Parathyroid adenoma (tissue), 2 donors: ENCODE results near the gene SUSD4.

Experiments
- H2AFZ ChIP-seq: fragments of 300-600 bp; sonication (generic); one replicate; pipeline ENCODE4 v1.7.0; 2017; ENCODE audit warnings: antibody characterized with exemption, mild to moderate bottlenecking
- H3K27ac ChIP-seq: fragments of 300-600 bp; sonication (generic); one replicate; pipeline ENCODE4 v1.7.0; 2017
- H3K27me3 ChIP-seq: fragments of 300-600 bp; sonication (generic); one replicate; pipeline ENCODE4 v1.7.0; 2017; ENCODE audit warnings: low read length; ENCODE audit not compliant: control insufficient read depth, insufficient read depth
- H3K36me3 ChIP-seq: fragments of 300-600 bp; sonication (generic); one replicate; pipeline ENCODE4 v1.7.0; 2017; ENCODE audit warnings: low read length; ENCODE audit not compliant: control insufficient read depth, insufficient read depth
- H3K4me1 ChIP-seq: fragments of 300-600 bp; sonication (generic); one replicate; pipeline ENCODE4 v1.7.0; 2017; ENCODE audit warnings: control low read depth
- H3K4me2 ChIP-seq: fragments of 300-600 bp; sonication (generic); one replicate; pipeline ENCODE4 v1.7.0; 2017; ENCODE audit warnings: low read length
- H3K4me3 ChIP-seq: fragments of 300-600 bp; sonication (generic); one replicate; pipeline ENCODE4 v1.7.0; 2017; ENCODE audit warnings: low read depth, low read length
- H3K79me2 ChIP-seq: fragments of 300-600 bp; sonication (generic); one replicate; pipeline ENCODE4 v1.7.0; 2017; ENCODE audit warnings: control low read depth
- H3K9ac ChIP-seq: fragments of 300-600 bp; sonication (generic); one replicate; pipeline ENCODE4 v1.7.0; 2017; ENCODE audit warnings: mild to moderate bottlenecking
- H3K9me3 ChIP-seq: fragments of 300-600 bp; sonication (generic); one replicate; pipeline ENCODE4 v1.7.0; 2017; ENCODE audit warnings: low read length; ENCODE audit not compliant: control insufficient read depth
- TF ChIP-seq, protein P1 (sequence below): fragments of 300-600 bp; sonication (generic); IDR thresholded peaks from one replicate; pipeline ENCODE4 v1.7.0; 2017; ENCODE audit warnings: antibody characterized with exemption, mild to moderate bottlenecking
- donor health status: primary hyperparathyroidism.

SUSD4 gene

DNA sequence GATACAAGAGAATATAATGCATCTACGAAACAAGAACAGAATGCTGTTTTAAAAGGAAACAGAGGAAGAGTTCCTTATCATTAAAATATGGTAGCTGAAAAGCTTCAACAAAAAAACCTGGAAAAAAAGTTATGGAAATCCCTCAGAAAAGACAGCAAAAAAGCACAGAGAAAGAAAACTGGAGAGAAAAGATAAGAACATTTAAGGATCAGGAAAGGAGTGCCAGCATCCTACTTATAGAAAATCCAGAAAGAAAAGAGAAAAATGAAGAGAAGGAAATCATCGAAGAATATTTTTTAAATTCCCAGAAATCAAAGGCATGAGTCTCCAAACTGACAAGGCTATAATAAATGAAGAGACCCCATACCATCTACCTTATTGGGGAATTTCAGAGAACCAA lies 29.8 kb downstream of the SUSD4 start:
- Histone ChIP-seq H2AFZ (no peak overlapping the region), H3K27ac (no peak overlapping the region), H3K27me3 (no peaks in the 10 kb centered on the region), H3K36me3 (no peaks in the 10 kb centered on the region), H3K9ac (no peak overlapping the region), H3K4me2 (no peak overlapping the region), H3K79me2 (no peaks in the 10 kb centered on the region), H3K9me3 (no peaks in the 10 kb centered on the region), H3K4me1 (peaks cover 15% of the 10 kb centered on the region), H3K4me3 (no peak overlapping the region)
- TF ChIP-seq, protein P1, sequence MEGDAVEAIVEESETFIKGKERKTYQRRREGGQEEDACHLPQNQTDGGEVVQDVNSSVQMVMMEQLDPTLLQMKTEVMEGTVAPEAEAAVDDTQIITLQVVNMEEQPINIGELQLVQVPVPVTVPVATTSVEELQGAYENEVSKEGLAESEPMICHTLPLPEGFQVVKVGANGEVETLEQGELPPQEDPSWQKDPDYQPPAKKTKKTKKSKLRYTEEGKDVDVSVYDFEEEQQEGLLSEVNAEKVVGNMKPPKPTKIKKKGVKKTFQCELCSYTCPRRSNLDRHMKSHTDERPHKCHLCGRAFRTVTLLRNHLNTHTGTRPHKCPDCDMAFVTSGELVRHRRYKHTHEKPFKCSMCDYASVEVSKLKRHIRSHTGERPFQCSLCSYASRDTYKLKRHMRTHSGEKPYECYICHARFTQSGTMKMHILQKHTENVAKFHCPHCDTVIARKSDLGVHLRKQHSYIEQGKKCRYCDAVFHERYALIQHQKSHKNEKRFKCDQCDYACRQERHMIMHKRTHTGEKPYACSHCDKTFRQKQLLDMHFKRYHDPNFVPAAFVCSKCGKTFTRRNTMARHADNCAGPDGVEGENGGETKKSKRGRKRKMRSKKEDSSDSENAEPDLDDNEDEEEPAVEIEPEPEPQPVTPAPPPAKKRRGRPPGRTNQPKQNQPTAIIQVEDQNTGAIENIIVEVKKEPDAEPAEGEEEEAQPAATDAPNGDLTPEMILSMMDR, result no peak

DNA sequence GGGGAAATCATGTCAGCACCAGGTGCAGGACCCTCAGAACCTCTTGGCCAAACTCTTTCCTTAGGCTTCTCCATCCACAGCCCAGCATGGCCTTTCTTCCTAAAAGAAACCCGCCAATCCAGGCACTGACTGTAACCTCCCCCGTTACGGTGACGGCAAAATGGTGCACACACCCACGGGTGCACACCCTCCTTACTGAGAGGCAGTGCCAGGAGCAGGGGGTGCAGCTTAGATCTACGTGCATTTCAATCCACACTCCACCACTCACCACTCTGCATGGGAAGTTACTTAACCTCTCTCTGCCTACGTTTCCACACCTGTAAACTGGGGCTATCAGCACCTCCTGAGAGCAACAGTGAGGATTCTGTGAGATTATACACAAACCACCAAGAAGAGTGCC lies 31.0 kb downstream of the SUSD4 start:
- Histone ChIP-seq H3K79me2 (no peaks in the 10 kb centered on the region), H3K4me3 (no peak overlapping the region), H2AFZ (no peak overlapping the region), H3K4me1 (peaks cover 20% of the 10 kb centered on the region), H3K4me2 (no peak overlapping the region), H3K36me3 (no peaks in the 10 kb centered on the region), H3K9ac (no peak overlapping the region), H3K27me3 (no peaks in the 10 kb centered on the region), H3K9me3 (no peaks in the 10 kb centered on the region), H3K27ac (no peak overlapping the region)
- TF ChIP-seq, protein P1, result no peak

DNA sequence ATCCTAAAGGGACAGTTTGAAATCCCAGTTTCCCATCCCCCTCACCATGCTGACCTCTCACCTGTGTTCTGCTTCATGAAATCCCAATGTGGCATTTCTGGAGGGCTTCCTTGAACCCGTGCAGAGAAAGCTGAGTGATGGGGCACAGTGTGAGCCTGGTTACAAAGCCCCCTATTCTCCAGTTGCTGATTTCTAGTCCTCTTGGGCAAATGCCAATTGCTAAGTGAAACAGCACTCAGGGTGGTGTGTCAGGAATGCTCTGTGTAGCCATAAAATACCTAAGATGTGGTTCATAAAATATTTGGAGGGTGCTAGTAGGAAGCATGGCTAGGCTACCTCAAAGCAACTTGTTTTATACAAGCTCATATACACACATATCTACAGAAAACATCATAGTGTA lies 32.0 kb downstream of the SUSD4 start:
- Histone ChIP-seq H3K4me2 (no peak overlapping the region), H3K9ac (no peak overlapping the region), H2AFZ (peak overlapping the region; percentile 56), H3K27ac (peak overlapping the region; percentile 81), H3K4me3 (no peak overlapping the region), H3K9me3 (no peaks in the 10 kb centered on the region), H3K79me2 (no peaks in the 10 kb centered on the region), H3K36me3 (no peaks in the 10 kb centered on the region), H3K4me1 (peaks cover 20% of the 10 kb centered on the region), H3K27me3 (no peaks in the 10 kb centered on the region)
- TF ChIP-seq, protein P1, result no peak

DNA sequence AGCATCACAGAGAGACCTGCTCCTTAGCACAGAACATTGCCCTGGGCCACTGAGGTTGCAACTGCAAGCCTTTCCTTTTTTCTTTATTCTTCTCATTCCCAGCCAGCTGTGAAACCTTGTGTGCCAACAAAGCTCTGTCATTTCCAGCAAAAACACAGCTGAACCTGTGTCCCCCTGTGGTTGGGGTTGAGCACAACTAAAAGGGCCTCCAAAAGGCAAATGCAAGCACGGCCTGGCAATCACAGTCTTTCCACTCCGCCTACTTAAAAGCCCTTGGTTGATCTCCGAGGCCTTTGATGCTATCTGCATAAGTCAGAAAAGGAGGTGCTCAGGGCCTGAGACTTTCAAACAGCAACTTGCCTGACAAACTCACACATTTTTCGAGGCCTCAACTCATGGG lies 32.7 kb downstream of the SUSD4 start:
- H3K4me3 ChIP-seq, result no peak overlapping the region
- H3K4me2 ChIP-seq, result no peak overlapping the region
- TF ChIP-seq, protein P1, result no peak
- H3K36me3 ChIP-seq, result no peaks in the 10 kb centered on the region
- no peaks in the 10 kb centered on the region for H3K27me3 ChIP-seq
- H3K79me2 ChIP-seq, result no peaks in the 10 kb centered on the region
- peaks cover 20% of the 10 kb centered on the region for H3K4me1 ChIP-seq
- no peak overlapping the region for H3K9ac ChIP-seq
- H3K9me3 ChIP-seq, result no peaks in the 10 kb centered on the region
- H3K27ac ChIP-seq, result peak overlapping the region; percentile 81
- peak overlapping the region; percentile 56 for H2AFZ ChIP-seq

DNA sequence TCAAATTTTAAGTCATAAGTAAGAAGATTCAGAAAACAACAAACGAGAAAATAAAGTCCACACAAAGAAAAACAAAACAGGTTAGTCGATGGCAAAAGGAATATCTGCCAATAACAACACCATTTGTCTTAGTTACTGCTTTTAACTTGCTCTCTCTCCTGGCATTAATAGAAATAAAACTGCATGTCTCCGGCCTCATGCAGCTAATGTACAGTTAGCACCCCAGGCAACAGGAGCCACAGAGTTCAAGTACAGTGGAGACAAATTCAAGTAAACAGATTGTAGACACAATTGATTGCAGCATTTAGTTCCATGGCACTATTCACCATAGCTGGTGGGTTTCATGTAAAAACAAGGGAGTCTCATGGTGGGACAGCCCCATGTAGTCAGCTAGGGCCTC lies 33.5 kb downstream of the SUSD4 start:
- no peak overlapping the region for H3K4me3 ChIP-seq
- H3K4me1 ChIP-seq, result peaks cover 20% of the 10 kb centered on the region
- H3K36me3 ChIP-seq, result no peaks in the 10 kb centered on the region
- no peak overlapping the region for H3K9ac ChIP-seq
- no peak overlapping the region for H2AFZ ChIP-seq
- H3K27me3 ChIP-seq, result no peaks in the 10 kb centered on the region
- H3K4me2 ChIP-seq, result no peak overlapping the region
- TF ChIP-seq, protein P1, result no peak
- H3K27ac ChIP-seq, result peak overlapping the region; percentile 81
- no peaks in the 10 kb centered on the region for H3K9me3 ChIP-seq
- H3K79me2 ChIP-seq, result no peaks in the 10 kb centered on the region
